Measurements from ENCODE around the gene FAM217A. TPM values are rescaled to one million over a fixed set of nuclear protein-coding genes. Genes with fewer than 3 reads are reported as not detected.
A peak's percentile ranks its signal among the peaks of the same experiment; 100 is the strongest.

Gene FAM217A
- total and polyA plus RNA-seq, 3 donors from 2014 or later: 13.0 to 35.3 (median 30.6) TPM

DNA sequence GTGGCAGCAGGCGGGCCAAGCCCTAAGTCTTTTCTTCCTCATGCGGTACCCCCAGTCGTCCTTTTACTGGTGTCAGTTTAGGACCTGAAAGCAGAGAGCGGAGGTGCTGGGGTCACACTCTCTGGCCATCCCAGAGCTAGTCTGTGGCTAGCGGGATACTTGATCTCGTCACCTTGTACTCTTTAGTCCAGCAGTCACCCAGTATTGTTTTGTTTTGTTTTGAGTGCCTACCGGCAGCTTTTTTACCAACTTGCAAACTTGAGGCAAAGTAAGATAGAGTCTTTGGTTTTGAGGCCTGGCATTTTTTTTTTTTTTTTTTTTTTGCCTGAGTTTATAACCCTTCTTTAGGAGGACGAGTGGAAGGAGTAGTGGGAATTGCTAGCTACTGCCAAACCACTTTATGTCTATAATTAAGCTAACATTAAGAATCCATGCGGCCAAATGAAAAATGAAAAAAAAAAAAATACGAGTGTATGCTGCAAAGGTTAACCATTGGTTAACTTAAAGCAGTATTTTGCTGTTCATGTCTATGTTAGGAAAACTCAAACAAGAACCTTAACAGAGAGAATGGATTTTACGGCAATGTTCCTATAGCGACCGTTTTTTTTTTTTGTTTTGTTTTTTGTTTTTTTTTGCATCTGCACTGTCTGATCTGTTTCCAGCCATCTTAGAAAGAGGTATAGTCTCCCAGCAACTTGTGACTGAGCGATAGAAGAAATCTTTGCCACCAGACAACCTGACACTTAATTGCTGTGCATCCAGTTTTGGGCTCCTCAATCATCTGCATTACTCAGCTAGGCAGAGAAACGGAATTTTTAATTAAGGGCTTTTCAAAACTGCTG lies 56.9 kb downstream of the FAM217A start:
- Histone ChIP-seq H3K27ac (peak overlapping the region; percentile 96 to 99), H3K9me3 (no peaks in the 10 kb centered on the region), H3K4me1 (peaks cover 29% of the 10 kb centered on the region), H3K4me3 (peak overlapping the region; percentile 87 to 99), H3K36me3 (ENCODE audit: low read depth, missing control alignments) (no peaks in the 10 kb centered on the region), H3K27me3 (no peaks in the 10 kb centered on the region)
- intact Hi-C loops (cut with DNase I; ENCODE audit: low total_unique reads): no loop called here
- no peak for DNase-seq
- WGBS, 2 donors: 0 to 1% methylated on average over 15 of the region's 15 CpGs
- TF ChIP-seq, protein P1, sequence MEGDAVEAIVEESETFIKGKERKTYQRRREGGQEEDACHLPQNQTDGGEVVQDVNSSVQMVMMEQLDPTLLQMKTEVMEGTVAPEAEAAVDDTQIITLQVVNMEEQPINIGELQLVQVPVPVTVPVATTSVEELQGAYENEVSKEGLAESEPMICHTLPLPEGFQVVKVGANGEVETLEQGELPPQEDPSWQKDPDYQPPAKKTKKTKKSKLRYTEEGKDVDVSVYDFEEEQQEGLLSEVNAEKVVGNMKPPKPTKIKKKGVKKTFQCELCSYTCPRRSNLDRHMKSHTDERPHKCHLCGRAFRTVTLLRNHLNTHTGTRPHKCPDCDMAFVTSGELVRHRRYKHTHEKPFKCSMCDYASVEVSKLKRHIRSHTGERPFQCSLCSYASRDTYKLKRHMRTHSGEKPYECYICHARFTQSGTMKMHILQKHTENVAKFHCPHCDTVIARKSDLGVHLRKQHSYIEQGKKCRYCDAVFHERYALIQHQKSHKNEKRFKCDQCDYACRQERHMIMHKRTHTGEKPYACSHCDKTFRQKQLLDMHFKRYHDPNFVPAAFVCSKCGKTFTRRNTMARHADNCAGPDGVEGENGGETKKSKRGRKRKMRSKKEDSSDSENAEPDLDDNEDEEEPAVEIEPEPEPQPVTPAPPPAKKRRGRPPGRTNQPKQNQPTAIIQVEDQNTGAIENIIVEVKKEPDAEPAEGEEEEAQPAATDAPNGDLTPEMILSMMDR (IDR thresholded peaks at IDR 0.05): no peak
- no peak for TF ChIP-seq POLR2A (IDR thresholded peaks at IDR 0.05)

DNA sequence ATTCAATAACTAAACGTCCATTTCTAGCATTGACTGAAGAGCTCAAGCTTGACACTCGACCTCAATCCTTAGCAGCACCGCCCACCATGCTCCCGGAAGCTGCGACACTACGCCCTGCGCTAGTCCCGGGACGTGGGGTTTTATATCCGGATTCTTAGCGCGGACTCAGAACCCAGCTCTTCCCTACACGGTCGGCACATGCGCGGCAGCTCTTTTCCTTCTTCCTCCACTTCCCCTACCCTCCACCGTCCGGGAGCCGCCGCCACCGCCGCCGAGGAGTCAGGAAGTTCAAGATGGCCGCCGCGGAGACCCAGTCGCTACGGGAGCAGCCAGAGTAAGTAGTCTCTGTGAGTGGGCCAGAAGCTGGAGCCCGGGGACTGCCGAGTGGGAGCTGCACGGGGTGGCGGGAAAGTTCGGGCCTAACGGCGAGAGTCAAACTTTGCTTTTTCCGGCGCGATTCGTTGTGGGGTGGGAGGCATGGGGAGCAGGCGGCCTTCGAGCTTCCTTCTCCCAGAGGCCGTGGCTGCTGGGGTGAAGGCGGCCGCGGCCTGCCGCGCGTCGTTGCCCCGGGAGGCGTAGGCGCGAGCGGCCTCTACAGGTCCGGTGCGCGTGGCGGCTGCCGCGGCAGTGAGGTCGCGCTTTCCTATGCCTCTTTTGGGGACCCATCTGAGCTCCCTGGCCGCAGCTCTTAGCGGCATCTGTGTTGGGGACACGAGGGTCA lies 57.6 kb downstream of the FAM217A start:
- peak overlapping the region; percentile 96 to 99 for H3K27ac ChIP-seq
- H3K4me1 ChIP-seq: peaks cover 30% of the 10 kb centered on the region
- TF ChIP-seq POLR2A (IDR thresholded peaks at IDR 0.05): no peak
- TF ChIP-seq, protein P1 (IDR thresholded peaks at IDR 0.05): peak in 1 of 3 experiments; percentile 6
- WGBS, 2 donors: 1% methylated on average over 22 to 65 of the region's 65 CpGs
- H3K36me3 ChIP-seq (ENCODE audit: low read depth, missing control alignments): no peaks in the 10 kb centered on the region
- H3K27me3 ChIP-seq: no peaks in the 10 kb centered on the region
- intact Hi-C loops (cut with DNase I; ENCODE audit: low total_unique reads): no loop called here
- DNase-seq: peak; percentile 98
- peak overlapping the region; percentile 87 to 99 for H3K4me3 ChIP-seq
- H3K9me3 ChIP-seq: no peaks in the 10 kb centered on the region

DNA sequence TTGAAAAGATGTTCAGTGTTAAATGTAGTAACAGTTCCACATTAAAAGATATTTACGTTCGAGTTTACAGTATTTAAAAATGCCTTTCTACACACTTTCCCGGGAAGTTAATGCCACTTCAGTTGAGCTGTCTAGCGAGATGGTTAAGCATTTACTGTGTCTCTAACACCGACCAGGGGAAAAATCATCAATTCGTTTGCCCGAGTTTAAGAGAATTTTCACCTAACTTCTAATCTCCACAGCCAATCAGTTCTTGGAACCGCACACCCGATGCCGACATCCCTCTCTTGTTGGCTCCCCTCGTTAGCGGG lies 58.2 kb downstream of the FAM217A start:
- Histone ChIP-seq H3K4me1 (peaks cover 35% of the 10 kb centered on the region), H3K27me3 (no peaks in the 10 kb centered on the region), H3K9me3 (no peaks in the 10 kb centered on the region), H3K36me3 (ENCODE audit: low read depth, missing control alignments) (no peaks in the 10 kb centered on the region), H3K4me3 (peak overlapping the region; percentile 87 to 99), H3K27ac (peak overlapping the region; percentile 96 to 99)
- no peak for DNase-seq
- intact Hi-C loops (cut with DNase I; ENCODE audit: low total_unique reads): no loop called here
- no peak for TF ChIP-seq POLR2A (IDR thresholded peaks at IDR 0.05)
- 0 to 2% methylated on average over 12 of the region's 12 CpGs for WGBS, 2 donors

DNA sequence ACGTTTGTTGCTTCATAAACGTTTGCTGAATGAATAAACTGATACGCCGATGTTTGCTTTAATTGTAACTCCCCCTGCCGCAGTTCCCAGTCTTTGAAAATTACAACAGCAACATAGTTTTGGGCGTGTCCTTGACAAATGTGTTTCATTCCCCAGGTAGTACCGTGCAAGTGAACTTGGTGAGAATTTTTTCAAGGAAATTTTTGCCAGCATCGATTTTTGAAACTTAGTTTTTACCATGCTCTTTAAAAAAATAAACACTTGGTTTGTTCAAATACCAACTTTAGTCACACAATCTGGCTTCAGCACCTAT lies 60.1 kb downstream of the FAM217A start:
- intact Hi-C loops (cut with DNase I; ENCODE audit: low total_unique reads): no loop called here
- 0 to 1% methylated on average over 8 of the region's 8 CpGs for WGBS, 2 donors
- Histone ChIP-seq H3K4me3 (peak overlapping the region; percentile 81 to 90), H3K4me1 (peaks cover 32% of the 10 kb centered on the region), H3K36me3 (ENCODE audit: low read depth, missing control alignments) (no peaks in the 10 kb centered on the region), H3K27ac (peak overlapping the region; percentile 98), H3K9me3 (no peaks in the 10 kb centered on the region), H3K27me3 (no peaks in the 10 kb centered on the region)
- no peak for DNase-seq
- TF ChIP-seq, protein P1 (IDR thresholded peaks at IDR 0.05): no peak

Other genes with a start within 250 kb of the FAM217A start
- 10 to 100 TPM; 27.4 to 38.6 TPM for gene FAM50B, start 229.8 kb downstream of the FAM217A start, total RNA-seq
- 24.5 TPM for gene FAM50B, start 229.8 kb downstream of the FAM217A start, polyA plus RNA-seq (ENCODE audit: insufficient read depth, low read depth, low replicate concordance)
- gene ECI2, start 56.4 kb upstream of the FAM217A start, total RNA-seq: 10 to 100 TPM; 52.3 to 53.3 TPM
- gene ECI2, start 56.4 kb upstream of the FAM217A start, polyA plus RNA-seq (ENCODE audit: insufficient read depth, low read depth, low replicate concordance): 57.2 TPM

Data from testis (tissue), 3 donors.